HepG2 (cell line): ENCODE measurements around the gene PIF1.

ENCODE experiments used
- ATF7-NPFF ChIP-seq: sonication (generic); formaldehyde crosslinking; IDR thresholded peaks from 2 replicates; pipeline ENCODE4 v1.8.1; 2023; ENCODE audit warnings: mild to moderate bottlenecking, low read depth, missing genetic modification reagents, moderate library complexity
- ZMYM4 ChIP-seq: sonication (generic); formaldehyde crosslinking; IDR thresholded peaks from 2 replicates; pipeline ENCODE4 v1.8.1; 2023; ENCODE audit warnings: mild to moderate bottlenecking, missing genetic modification reagents
- ZNF503 ChIP-seq: sonication (generic); formaldehyde crosslinking; IDR thresholded peaks from 2 replicates; pipeline ENCODE4 v1.4.0; 2020; ENCODE audit warnings: missing genetic modification reagents
- ZNF570 ChIP-seq: sonication (generic); formaldehyde crosslinking; IDR thresholded peaks from 2 replicates; pipeline ENCODE4 v1.4.0; 2020; ENCODE audit warnings: mild to moderate bottlenecking, missing genetic modification reagents, borderline replicate concordance
- ZNF609 ChIP-seq: sonication (generic); formaldehyde crosslinking; IDR thresholded peaks from 2 replicates; pipeline ENCODE4 v1.4.0; 2020; ENCODE audit warnings: mild to moderate bottlenecking, missing genetic modification reagents, borderline replicate concordance
- ZNF644 ChIP-seq: IDR thresholded peaks from 2 replicates; pipeline ENCODE4 v1.6.1; 2016; ENCODE audit warnings: low read depth

GRCh38 chr15:64772964-64773363, 52.5 kb downstream of the PIF1 start:
- TF ChIP-seq ZNF609 (CRISPR knock-in tag) (no peak), ZNF644 (no peak), ZNF503 (CRISPR knock-in tag) (no peak), ZMYM4 (CRISPR knock-in tag) (no peak), ATF7-NPFF (CRISPR knock-in tag) (no peak), ZNF570 (CRISPR knock-in tag) (no peak)
